ENCODE measurements around the gene SCUBE3.

The SCUBE3 gene

DNA sequence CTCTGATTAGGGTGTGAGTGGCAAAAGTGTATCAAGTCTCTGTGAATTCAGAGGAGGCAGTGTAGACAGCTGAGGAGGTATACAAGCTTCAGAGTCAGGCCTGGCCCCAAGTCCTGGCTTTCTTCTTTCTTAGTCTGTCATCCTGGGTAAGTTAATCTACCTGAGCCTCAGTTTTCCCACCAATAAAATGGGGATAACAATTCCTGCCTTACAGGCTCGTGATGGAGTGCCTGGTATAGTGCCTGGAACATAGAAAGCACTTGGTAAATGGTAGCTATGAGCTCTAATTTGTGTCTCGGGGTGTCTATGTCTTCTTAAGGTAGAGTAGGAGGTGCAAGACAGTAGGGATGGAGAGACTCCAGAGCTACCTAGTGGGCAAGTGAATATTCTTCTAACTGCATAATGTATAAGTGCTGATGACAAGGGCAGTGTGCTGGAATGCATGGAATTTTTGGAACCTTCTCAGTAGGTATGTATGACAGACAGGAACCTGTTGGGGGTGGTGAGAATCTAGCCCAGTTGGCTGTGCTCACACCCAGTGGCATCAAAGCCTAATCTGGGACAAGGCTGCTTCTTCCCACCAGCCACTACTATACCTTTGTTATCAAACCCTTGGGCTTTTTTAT lies 4.0 kb upstream of the SCUBE3 start:
- no peak for DNase-seq (ENCODE audit: low read depth in 2 of 2)

DNA sequence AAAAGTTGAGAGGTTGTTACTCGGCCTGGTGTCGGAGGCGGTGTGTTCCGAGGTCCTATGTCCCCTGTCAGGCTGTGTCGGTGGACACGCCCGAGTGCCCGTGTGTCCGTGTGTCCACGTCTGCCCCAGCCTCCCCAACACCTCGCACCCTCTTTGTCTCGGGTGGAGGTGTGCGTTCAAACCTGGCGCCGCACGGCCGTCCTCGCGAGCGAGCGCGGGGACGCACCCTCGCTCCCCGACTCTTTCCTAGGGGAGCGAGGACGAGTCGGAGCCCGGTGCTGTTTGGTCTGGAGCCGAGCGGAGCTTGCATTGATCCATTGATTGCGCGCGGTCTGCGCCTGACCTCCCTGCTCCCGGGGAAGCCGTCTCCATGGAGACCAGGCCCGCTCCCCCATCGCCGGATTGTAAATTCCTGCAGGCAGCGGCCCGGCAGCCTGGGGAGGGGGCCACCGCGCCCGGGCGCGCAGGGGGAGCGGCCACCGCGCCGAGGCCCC lies 411 bp upstream of the SCUBE3 start:
- no peak for DNase-seq (ENCODE audit: low read depth in 2 of 2)

DNA sequence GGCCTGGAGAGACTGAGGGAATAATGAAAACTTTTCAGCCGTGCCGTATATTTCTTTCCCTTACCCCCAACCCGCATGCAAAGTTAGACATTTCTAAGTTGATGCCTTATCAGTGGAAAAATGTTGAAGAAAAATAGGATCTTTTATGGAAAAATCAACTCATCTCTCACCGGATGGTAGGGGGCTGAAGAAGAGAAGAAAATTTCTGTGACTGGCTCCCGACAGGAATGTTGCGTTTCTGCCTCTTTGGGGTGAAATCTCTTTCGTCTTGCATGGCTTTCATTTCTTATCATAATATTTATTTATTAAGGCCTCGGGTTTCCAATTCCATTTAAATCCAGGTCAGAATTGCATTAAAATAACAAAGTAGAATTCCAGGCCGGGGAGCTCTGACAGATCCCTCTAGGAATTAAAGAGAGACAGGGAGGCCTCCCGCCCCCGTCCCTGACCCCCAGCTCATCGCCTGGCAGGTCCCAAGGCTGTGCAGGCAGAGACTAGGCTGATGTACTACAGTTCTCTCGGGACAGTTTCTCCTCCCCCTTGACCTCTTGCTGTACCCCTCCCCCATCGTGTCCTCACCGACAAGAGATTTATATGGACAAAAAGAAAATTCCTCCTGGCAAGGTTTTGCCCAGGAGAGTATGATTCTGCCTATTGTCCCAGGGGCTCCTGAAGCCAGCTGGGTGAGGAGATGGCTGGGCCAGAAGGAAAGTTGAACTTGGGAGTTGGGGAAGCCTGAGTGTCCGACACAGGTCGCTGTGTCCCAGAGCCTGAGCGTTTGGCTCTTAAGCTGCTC lies 1.3 kb downstream of the SCUBE3 start:
- DNase-seq (ENCODE audit: low read depth in 2 of 2), result no peak

DNA sequence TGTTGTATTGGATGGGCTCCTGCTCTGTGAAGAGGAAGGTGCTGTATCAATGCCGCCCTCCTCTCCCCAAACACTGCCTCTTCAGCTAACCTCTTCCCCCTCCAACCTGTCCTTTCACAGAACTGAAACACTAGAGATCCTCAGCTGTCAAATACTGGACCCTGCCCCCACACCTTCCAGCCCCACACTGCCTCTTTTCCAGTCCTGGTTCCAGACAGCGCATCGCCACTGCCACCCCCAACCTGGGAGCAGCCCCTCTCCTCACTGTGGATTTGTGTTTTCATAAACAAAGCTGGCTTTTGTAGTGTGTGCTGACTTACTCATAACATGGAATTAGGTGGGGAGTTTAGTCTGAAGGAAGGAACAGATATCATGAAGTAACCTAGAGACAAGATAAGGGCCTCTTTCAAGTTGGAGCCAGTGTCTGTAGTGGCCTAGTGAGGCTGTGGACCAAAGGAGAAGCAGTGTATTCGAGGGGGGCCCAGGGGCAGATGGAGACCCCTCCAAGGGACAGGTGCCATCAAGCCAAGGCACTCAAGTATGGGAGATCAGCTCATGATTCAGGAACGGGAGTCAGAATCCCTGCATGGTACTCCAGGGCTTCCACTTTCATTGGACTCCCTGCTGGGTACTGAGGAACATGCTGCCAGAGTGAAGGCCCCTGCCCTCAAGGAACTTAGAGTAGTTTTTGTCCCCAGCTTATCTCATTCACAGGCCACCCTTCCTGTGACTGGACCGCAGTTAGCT lies 2.1 kb downstream of the SCUBE3 start:
- no peak for DNase-seq (ENCODE audit: low read depth in 2 of 2)

DNA sequence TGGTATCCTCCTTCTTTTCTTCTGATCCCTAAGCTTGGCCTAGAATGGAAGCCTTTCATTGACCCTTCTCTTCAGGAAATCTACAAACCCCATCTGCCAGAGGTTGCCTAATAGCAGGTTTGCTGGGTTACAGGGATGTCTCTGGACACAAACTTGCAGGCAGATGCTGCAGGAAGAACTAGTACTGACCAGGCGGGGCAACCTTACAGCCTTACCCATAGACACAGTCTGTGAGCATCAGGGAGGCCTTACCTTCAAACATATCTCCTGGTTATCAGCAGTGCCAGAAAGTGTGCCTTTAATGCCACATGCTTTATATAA lies 2.6 kb downstream of the SCUBE3 start:
- no peak for DNase-seq (ENCODE audit: low read depth in 2 of 2)

DNA sequence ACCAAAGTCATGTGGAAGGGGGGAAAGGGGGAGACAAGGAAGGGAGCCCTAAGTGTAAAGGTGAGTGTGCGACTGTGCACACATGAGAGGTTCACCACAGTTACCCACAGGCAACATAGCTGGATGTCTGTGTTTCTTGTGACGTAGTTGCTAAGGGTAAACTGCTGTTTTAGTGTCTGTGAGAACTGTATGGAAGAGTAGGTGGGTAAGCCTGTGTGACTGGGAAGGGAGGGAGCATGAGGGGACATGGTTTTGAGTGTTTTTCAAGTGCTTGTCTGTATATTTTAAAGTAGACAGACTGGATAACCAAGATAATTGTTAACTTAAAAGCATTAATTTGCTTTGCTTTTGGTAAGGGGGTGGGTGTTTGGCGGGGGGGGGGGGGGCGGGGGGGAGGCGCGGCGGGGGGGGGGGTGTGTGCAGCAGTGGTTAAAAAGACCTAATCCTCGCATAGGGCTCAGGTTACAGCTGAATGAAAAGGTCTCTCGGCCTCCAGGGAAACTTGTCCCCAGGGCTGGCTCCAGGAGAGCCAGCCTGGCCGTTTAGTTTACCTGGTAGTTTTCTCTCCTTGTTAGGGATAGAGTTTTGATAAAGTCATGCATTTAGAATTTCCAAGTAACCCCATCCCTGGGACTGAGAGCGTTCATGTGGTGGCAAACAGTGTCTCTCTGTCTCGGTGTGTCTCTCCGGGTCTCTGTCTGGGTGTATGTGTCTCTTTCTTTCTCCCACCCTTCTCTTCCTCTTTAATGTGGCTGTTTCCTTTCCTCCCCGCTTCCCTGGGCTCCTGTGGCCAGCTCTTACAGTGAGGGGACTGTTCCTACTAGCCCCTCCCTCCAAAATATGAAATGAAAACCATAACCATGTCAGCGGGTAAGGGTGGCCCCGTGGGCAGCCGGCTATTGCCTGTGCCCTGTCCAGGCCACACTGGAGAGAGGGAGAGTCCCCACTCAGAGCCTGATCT lies 3.4 kb downstream of the SCUBE3 start:
- no peak for DNase-seq (ENCODE audit: low read depth in 2 of 2)

DNA sequence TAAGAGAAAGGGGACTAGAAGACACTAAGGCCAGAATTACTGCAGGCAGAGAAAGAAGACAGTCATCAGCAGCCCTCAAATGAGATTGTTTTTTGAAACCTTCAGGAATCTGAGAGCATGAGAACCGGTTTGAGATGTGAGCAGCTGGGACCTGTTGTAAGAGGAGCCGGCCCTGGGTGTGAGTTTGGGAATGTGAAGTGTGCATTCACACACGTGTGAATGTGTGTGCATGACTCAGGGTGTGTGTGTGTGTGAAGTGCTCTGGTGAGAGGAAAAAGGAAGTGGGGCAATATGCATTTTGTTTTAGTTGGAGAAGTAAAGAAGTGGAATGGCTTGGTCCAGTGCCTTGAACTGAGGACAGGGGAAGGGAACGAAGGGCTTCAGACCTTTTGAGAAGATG lies 4.3 kb downstream of the SCUBE3 start:
- DNase-seq (ENCODE audit: low read depth in 2 of 2), result no peak

DNA sequence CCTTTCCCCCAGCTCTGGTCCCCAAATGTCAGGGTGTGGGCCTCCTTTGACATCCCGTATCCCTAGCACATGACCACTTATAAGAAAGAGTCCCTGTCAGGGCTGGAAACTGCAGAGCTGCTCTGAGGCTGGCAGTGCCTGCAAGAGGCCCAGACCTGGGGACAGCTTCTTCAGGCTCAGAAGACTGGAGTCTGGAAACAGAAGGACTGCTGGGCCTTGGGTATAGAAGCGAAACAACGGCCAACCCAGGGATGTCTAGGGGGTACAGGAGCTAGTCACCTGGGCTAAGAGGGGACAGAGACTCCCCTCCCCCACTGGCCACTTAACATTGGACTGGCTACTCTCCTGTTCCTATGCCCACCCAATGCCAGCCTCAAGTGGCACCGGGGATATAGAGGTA lies 4.7 kb downstream of the SCUBE3 start:
- DNase-seq (ENCODE audit: low read depth in 2 of 2), result no peak

DNA sequence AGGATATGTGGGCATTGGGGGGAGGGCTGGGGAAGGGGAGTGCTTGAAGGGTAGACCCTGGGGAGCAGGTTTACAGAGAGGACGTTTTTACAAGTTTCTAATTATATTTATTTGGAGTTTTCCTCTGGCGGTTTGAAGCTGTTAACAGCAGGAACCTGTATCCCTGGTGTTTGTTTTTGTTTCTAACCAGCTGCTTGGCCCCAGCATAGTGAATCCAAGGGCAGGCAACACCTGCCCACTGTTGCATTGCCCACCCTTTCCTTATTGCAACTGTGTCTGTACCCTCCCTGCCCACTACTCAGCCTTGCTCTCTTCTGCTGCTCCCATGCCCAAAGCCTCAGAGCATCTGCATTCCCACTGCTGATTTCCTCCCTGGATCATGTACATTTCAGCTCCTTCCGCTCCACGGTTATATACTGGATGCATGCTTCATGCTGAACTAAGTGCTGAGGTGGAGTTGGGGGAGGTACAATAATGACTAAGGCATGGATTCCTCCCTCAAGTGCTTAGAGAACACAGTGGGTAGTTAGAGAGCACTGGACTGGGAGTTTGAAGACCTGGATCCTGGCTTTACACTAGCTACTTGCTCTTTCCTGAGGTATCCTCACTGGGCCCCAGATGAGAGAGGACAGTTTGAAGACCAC lies 6.0 kb downstream of the SCUBE3 start:
- DNase-seq (ENCODE audit: low read depth in 2 of 2), result no peak

DNA sequence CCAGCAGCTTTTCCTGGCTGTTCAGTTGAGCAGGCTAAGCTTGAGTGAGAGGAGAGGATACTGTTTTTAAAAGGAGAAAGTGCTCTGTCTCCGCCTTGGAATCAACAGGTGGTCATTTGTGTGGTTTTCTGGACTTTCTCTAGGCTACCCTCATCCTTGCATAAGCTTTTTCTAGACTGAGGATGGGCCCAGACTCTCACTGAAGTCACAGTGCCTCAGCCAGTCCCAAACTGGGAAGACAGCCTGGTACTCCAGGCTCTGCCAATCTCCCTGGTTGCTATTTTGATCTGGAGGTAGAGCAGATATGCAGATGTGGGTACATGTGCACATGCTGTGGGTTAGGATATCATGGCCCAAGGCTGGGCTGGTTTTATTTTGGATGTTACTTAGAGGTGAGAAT lies 7.0 kb downstream of the SCUBE3 start:
- DNase-seq (ENCODE audit: low read depth in 2 of 2), result no peak

DNA sequence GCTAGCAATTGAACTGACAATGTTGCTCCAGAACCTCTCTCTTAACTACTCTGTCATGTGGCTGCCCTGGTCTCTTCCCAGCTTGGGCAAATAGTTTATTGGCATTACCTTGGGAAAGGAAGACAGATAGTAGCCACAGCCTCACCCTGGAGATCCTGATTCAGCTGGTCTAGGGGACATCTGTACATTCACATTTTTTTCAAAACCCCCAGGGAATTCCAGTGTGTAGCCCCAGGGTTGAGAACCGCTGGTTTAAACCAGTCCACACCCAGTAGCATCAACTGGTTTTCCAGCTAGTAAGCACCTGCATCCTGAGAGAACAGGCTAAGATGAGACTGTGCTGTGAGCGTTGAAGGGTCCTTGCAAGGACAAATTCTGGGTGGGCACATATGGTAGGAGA lies 9.6 kb downstream of the SCUBE3 start:
- no peak for DNase-seq (ENCODE audit: low read depth in 2 of 2)

DNA sequence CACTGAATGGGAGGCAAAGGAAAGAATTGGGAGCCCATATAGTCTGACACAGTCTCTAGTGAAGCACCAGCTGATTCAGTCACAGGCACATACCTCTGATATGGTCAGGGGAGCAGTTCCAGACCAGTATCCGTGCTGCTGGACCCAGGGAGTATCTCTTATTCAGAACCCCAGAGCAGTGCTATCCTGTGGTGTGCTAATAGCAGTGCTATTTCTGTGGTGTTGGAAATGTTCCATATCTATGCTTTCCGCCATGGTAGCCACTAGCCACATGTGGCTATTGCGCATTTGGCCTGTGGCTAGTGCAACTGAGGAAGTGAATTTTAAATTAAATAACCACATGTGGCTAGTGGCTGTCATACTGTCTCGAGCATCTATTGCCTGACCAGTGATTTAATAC lies 11.0 kb downstream of the SCUBE3 start:
- no peak for DNase-seq (ENCODE audit: low read depth in 2 of 2)

DNA sequence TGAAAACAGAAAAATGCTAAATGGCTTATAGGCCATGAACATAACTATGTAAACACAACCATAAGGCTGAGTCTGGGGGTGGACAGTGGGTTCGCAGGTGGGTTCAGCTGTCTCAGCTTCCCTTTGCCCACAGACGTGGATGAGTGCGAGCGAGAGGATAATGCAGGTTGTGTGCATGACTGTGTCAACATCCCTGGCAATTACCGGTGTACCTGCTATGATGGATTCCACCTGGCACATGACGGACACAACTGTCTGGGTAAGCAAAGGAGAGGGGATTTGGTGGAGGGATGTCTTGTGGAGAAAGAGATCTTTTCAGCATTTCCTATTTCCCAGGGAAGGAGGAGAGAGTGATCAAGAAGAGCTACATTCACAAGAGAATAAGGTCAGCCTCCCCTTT lies 14.7 kb downstream of the SCUBE3 start:
- DNase-seq (ENCODE audit: low read depth in 2 of 2), result no peak

DNA sequence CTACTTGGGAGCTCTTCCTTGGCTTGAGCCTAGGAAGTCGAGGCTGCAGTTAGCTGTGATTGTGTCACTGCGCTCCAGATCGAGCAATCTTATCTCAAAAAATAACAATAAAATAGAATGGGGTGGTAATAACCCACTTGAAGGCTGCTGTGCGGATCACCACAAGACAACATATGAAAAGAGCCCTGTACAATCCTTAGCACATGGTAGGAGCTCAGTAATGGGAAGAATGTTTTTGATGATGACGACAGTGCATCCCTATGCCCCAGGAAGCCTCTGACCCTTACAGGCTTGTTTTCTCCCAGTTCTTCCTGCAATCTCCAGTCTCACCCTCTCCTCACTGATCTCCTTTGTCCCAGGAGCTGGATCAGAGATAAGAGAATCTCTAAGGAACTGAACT lies 15.5 kb downstream of the SCUBE3 start:
- DNase-seq (ENCODE audit: low read depth in 2 of 2), result no peak

DNA sequence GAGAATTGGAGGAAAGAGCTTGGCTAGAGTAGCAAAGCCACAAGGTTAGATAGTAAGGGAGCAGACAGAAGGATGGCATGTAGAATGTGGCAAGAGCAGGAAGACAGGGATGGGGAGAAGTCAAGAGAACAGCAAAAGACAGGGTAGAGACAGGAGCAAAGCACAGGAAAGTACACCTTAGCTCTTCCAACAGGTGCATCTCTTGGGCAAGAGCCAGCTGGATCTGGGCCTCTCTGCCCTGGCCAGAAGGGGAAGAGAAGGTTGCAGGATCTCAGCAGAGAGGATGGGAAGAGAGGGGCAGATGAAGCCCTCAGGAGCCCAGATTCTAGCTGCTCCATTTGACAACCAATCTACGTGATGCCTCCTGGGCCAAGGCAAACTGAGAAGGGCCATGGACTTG lies 16.7 kb downstream of the SCUBE3 start:
- no peak for DNase-seq (ENCODE audit: low read depth in 2 of 2)

DNA sequence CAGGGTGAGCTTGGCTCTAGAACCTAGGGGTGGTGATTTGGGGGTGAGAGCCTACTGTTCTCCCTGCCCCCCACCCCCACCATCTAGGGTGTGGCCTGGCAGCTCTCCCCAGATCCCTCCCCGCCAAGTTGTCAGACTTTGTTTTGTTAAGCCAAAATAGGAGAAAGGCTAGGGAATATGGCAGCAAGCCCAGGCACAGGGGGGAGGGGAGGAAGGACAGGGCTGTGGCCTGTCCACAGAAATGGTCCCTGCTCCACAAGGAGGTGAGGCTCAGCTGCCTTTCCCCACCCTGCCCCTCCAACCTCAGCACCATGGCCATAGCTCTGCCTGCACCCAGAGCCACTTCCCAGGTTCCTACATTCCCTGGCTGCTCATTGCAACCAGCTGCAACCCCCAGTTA lies 17.2 kb downstream of the SCUBE3 start:
- DNase-seq (ENCODE audit: low read depth in 2 of 2), result no peak

DNA sequence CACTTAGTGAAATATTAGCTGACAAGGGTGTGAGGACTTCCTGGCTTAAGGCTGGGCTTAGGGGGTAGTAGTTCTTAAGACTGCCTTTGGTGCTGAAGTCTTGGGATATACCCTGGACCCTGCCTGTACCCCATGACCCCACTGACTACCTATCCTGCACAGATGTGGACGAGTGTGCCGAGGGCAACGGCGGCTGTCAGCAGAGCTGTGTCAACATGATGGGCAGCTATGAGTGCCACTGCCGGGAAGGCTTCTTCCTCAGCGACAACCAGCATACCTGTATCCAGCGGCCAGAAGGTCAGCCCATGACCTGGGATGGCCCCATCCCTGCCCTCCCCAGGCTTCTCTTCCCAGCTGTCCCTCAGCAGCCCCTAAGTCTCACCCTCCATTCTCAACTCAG lies 17.8 kb downstream of the SCUBE3 start:
- no peak for DNase-seq (ENCODE audit: low read depth in 2 of 2)

DNA sequence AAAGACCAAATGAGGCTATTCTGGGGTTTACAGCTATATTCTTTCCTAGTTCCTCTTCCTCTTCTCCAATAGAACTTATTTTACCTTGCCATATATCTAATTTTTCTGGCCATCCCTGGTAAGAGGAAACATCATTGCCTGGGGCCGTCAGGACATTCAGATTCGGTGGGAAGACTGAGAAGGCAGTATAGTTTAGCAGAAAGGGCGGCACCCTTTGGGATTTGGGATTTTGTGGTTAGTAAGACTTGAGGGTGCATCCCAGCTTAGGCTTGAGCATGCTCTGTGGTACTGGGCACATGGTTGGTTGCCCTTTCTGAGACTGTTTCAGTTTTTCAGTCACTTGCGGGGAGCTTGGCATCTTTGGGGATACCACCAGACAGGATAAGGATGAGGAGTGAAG lies 21.1 kb downstream of the SCUBE3 start:
- DNase-seq (ENCODE audit: low read depth in 2 of 2), result no peak

DNA sequence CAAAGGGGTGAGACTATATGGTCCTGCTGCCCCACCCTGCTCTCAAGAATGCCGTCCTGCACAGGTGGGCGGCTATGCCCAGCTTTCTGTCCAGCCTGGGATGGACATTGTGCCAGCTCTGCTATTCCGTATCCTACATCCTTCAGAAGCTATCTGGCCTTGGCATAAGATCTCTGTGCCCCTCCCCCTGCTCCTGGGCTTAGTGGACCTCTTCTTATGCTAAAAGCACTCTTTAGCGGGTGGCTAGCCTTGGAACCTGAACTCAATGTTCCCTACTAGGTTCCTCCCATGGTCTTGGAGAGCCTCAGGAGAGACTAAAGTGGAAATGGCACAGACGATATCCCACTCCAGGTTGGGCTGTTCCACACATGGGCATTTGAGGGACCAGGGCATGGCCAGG lies 22.5 kb downstream of the SCUBE3 start:
- no peak for DNase-seq (ENCODE audit: low read depth in 2 of 2)

DNA sequence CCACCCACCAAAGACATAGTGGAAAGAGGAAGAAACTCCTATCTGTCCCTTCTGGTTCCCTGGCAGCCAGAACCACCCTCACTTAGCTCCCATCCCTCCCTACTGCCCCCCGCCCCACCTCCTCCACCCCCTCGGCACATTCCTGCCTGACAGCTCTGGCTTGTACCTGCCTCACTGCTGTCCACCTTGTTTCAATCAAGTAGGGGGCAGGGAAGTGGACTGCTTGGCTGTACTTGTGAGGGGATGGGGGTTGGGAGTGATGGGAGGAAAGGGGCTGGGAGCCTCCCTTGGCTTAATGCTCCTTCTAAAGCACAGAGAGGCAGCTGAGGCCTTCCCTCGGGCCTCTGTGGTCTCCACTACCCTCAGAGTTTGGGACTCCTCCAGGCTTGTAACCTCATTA lies 23.7 kb downstream of the SCUBE3 start:
- no peak for DNase-seq (ENCODE audit: low read depth in 2 of 2)

DNA sequence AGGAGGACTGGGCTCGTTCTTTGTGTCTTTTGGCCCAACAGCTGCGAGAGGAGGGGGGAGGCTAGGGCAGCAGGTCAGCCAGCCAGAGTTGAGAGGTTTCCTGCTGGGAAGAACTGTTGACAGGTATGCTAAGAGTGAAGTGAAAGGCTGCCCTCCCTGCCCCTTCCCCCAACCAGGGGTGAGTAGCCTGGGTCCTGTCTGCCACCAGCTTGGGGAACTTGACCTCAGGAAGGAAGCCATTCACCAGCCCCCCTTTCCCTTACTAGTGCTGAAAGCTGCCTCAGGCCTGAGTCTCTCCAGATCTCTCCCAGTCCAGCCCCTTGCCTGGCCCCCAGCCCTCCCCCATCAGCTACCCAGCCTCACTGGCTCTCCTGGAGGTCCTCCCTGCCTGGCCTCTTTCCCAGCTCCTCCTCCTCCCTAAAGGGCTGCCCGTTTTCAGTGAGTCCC lies 25.1 kb downstream of the SCUBE3 start:
- DNase-seq (ENCODE audit: low read depth in 2 of 2), result no peak

All from activated CD8-positive, alpha-beta memory T cell treated with anti-CD3 and anti-CD28 coated beads for 4 hours (primary cell).